ENCODE measurements around the gene DLL4.
"Not testable (repeated sequence)": the region's sequence is repeated elsewhere in the genome, so short reads cannot be mapped to it uniquely, and the experiment has no call there.

DNA sequence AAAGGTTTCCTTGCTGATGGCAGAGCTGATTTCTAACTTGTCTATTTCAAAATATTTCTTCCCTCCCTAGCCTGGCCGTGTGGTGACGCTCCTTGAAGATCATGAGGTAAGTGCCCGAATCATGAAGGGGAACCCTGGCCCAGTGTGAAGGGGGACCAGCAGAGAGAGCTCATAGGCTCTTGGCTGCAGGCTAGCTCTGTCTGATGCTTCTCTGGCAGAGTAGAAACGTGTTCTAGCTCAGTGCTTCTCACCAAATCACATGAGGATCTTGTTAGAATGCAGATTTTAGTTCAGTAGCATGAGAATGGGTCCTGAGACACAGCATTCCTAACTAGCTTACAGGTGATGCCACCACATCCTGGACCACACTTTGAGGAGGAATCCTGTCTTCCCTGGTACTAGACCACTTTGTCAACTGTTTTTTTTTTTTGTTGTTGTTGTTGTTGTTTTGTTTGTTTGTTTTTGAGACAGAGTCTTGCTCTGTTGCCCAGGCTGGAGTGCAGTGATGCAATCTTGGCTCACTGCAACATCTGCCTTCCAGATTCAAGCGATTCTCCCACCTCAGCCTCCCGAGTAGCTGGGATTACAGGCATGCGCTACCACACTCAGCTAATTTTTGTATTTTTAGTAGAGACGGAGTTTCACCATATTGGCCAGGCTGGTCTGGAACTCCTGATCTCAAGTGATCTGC lies 25.2 kb downstream of the DLL4 start:
- TF ChIP-seq, protein P1, sequence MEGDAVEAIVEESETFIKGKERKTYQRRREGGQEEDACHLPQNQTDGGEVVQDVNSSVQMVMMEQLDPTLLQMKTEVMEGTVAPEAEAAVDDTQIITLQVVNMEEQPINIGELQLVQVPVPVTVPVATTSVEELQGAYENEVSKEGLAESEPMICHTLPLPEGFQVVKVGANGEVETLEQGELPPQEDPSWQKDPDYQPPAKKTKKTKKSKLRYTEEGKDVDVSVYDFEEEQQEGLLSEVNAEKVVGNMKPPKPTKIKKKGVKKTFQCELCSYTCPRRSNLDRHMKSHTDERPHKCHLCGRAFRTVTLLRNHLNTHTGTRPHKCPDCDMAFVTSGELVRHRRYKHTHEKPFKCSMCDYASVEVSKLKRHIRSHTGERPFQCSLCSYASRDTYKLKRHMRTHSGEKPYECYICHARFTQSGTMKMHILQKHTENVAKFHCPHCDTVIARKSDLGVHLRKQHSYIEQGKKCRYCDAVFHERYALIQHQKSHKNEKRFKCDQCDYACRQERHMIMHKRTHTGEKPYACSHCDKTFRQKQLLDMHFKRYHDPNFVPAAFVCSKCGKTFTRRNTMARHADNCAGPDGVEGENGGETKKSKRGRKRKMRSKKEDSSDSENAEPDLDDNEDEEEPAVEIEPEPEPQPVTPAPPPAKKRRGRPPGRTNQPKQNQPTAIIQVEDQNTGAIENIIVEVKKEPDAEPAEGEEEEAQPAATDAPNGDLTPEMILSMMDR (IDR thresholded peaks at IDR 0.05; ENCODE audit: borderline replicate concordance, extremely low read depth, low read length, poor library complexity, severe bottlenecking), result not testable (repeated sequence)
- not testable (repeated sequence) for TF ChIP-seq EZH2 (IDR thresholded peaks at IDR 0.05; ENCODE audit: borderline replicate concordance, low read depth, low read length, severe bottlenecking)
